Measurements from ENCODE around the gene USP3. TPM values are rescaled to one million over a fixed set of nuclear protein-coding genes. Genes with fewer than 3 reads are reported as not detected.

Gene USP3
- total RNA-seq, 2 experiments from 2014 or later, result 34.6 to 53.0 TPM

GRCh38 chr15:63554337-63554927 lies 50.0 kb downstream of the USP3 start:
- CTCF ChIA-PET (ENCODE audit: unreplicated experiment), result no interaction called here
- Histone ChIP-seq H3K9me2 (ENCODE audit: insufficient read depth, low read length) (no peaks in the 10 kb centered on the region), H3K4me1 (ENCODE audit: insufficient read depth, low read length, poor library complexity, severe bottlenecking) (no peaks in the 10 kb centered on the region), H3K27ac (ENCODE audit: low read depth, low read length, poor library complexity, severe bottlenecking) (no peak overlapping the region), H3K4me3 (ENCODE audit: low read depth, low read length, poor library complexity, severe bottlenecking) (no peak overlapping the region), H3K79me2 (ENCODE audit: insufficient read depth, low read depth, low read length) (no peaks in the 10 kb centered on the region), H2AFZ (ENCODE audit: low read length) (no peak overlapping the region), H3K36me3 (ENCODE audit: insufficient read depth, low read length) (peaks cover 55% of the 10 kb centered on the region), H3K4me2 (ENCODE audit: low read length) (no peak overlapping the region), H3K9me3 (ENCODE audit: low read length) (no peaks in the 10 kb centered on the region), H4K20me1 (ENCODE audit: insufficient read depth, low read length) (no peaks in the 10 kb centered on the region)
- intact Hi-C loops (cut with micrococcal nuclease; ENCODE audit: unreplicated experiment), result no loop called here
- POLR2A ChIA-PET, result interaction anchor here (1.0 to 2.4 kb wide), 6 partner anchors 9 to 40 kb away, joined by 3 to 11 read pairs (median 6); no protein-coding TSS in a partner anchor
- BruUV-seq (replicated peaks), result no TSS peak
- TF ChIP-seq CTCF (conservative IDR thresholded peaks at IDR 0.05; ENCODE audit: low read length) (no peak), EZH2phosphoT487 (IDR thresholded peaks at IDR 0.05; ENCODE audit: borderline replicate concordance, low read depth, low read length) (no peak)
- DNase-seq (ENCODE audit: low spot score), result no peak

- H3K4me1 ChIP-seq (ENCODE audit: insufficient read depth, low read length, poor library complexity, severe bottlenecking), result no peaks in the 10 kb centered on the region
- ChIA-PET POLR2A (interaction anchor here (1.2 kb wide), 1 partner anchor 11 kb away, joined by 3 read pairs; no protein-coding TSS in a partner anchor), CTCF (ENCODE audit: unreplicated experiment) (no interaction called here)
- no peaks in the 10 kb centered on the region for H3K79me2 ChIP-seq (ENCODE audit: insufficient read depth, low read depth, low read length)
- TF ChIP-seq EZH2phosphoT487 (IDR thresholded peaks at IDR 0.05; ENCODE audit: borderline replicate concordance, low read depth, low read length) (no peak), CTCF (conservative IDR thresholded peaks at IDR 0.05; ENCODE audit: low read length) (no peak)
- no peaks in the 10 kb centered on the region for H3K9me3 ChIP-seq (ENCODE audit: low read length)
- H3K9me2 ChIP-seq (ENCODE audit: insufficient read depth, low read length), result no peaks in the 10 kb centered on the region
- no peaks in the 10 kb centered on the region for H4K20me1 ChIP-seq (ENCODE audit: insufficient read depth, low read length)
- no peak for DNase-seq (ENCODE audit: low spot score)
- H3K4me2 ChIP-seq (ENCODE audit: low read length), result no peak overlapping the region
- H3K27ac ChIP-seq (ENCODE audit: low read depth, low read length, poor library complexity, severe bottlenecking), result no peak overlapping the region
- no TSS peak for BruUV-seq (replicated peaks)
- peaks cover 63% of the 10 kb centered on the region for H3K36me3 ChIP-seq (ENCODE audit: insufficient read depth, low read length)
- intact Hi-C loops (cut with micrococcal nuclease; ENCODE audit: unreplicated experiment), result no loop called here
- H3K4me3 ChIP-seq (ENCODE audit: low read depth, low read length, poor library complexity, severe bottlenecking), result no peak overlapping the region
- no peak overlapping the region for H2AFZ ChIP-seq (ENCODE audit: low read length)
Measured at GRCh38 chr15:63555507-63555906, 51.1 kb downstream of the USP3 start.

GRCh38 chr15:63556246-63556645 lies 51.9 kb downstream of the USP3 start:
- no peak overlapping the region for H2AFZ ChIP-seq (ENCODE audit: low read length)
- H3K27ac ChIP-seq (ENCODE audit: low read depth, low read length, poor library complexity, severe bottlenecking), result no peak overlapping the region
- no peaks in the 10 kb centered on the region for H3K9me3 ChIP-seq (ENCODE audit: low read length)
- BruUV-seq (replicated peaks), result no TSS peak
- no peaks in the 10 kb centered on the region for H3K9me2 ChIP-seq (ENCODE audit: insufficient read depth, low read length)
- H3K79me2 ChIP-seq (ENCODE audit: insufficient read depth, low read depth, low read length), result no peaks in the 10 kb centered on the region
- TF ChIP-seq EZH2phosphoT487 (IDR thresholded peaks at IDR 0.05; ENCODE audit: borderline replicate concordance, low read depth, low read length) (no peak), CTCF (conservative IDR thresholded peaks at IDR 0.05; ENCODE audit: low read length) (no peak)
- CTCF ChIA-PET (ENCODE audit: unreplicated experiment), result no interaction called here
- POLR2A ChIA-PET, result interaction anchor here (1.2 kb wide), 1 partner anchor 11 kb away, joined by 3 read pairs; no protein-coding TSS in a partner anchor
- H3K36me3 ChIP-seq (ENCODE audit: insufficient read depth, low read length), result peaks cover 71% of the 10 kb centered on the region
- H3K4me1 ChIP-seq (ENCODE audit: insufficient read depth, low read length, poor library complexity, severe bottlenecking), result no peaks in the 10 kb centered on the region
- H3K4me3 ChIP-seq (ENCODE audit: low read depth, low read length, poor library complexity, severe bottlenecking), result no peak overlapping the region
- no peak for DNase-seq (ENCODE audit: low spot score)
- intact Hi-C loops (cut with micrococcal nuclease; ENCODE audit: unreplicated experiment), result no loop called here
- no peaks in the 10 kb centered on the region for H4K20me1 ChIP-seq (ENCODE audit: insufficient read depth, low read length)
- H3K4me2 ChIP-seq (ENCODE audit: low read length), result no peak overlapping the region
